ENCODE results near the gene GCN1. TPM values are rescaled to one million over a fixed set of nuclear protein-coding genes. Genes with fewer than 3 reads are reported as not detected.

Gene GCN1
- total RNA-seq, 1 experiment from 2014 or later, result 88.6 TPM

DNA sequence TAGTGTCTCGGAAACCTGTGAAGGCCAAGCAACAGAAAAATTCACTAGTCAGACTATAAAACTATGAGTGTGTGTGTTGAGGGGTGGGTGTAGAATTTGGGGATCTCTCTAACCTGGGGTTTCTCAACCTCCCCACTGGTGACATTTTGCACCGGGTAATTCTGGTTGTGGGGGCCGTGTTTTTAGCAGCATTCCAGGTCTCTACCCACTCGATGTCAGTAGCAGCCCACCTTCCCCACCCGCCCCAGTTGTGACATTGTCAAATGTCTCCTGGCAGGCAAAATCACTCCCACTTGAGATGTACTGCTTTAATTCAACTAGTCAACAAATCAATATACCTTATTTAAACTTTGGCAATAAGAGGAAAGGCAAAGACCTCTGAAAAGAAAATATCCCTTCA, 4.1 kb downstream of the GCN1 start:
- no peak for DNase-seq (ENCODE audit: extremely low read depth, low read depth)

DNA sequence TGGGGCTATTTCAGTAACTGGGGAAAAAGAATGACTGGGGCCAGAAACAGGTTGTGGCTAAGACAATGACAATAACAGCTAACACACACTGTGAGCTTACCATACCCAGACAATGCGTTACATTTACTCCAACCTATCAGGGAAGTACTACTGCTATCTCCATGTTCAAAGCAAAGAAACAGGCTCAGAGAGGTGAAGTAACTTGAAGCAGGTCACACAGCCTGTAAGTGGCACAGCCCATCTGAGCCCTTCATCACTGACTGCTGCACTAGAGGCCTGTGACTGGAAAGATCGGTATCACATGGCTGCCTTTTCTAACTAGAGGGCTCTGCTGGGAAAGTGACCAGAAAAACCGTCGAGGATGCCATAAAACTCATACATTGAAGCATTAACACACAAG, 7.9 kb downstream of the GCN1 start:
- no peak for DNase-seq (ENCODE audit: extremely low read depth, low read depth)

DNA sequence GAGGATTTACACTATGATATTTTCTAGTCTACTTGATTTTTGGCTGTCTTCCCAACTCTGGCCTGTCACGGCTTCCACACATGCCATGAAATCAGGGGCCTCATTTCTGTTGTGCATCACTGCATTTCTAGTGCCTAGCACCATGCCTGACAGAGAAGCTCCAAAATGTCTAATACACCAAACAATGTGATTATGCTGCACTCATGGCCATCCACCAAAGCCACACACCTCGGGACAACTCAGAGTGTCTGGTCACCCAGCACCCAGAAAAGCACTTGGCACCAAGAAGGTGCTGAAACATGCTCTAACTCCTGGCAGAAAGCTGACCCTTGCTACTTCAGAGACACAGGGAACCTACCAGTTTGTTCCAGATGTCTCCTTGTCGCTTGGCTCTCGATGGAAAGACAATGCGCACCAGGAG, 11.3 kb downstream of the GCN1 start:
- no peak for DNase-seq (ENCODE audit: extremely low read depth, low read depth)

DNA sequence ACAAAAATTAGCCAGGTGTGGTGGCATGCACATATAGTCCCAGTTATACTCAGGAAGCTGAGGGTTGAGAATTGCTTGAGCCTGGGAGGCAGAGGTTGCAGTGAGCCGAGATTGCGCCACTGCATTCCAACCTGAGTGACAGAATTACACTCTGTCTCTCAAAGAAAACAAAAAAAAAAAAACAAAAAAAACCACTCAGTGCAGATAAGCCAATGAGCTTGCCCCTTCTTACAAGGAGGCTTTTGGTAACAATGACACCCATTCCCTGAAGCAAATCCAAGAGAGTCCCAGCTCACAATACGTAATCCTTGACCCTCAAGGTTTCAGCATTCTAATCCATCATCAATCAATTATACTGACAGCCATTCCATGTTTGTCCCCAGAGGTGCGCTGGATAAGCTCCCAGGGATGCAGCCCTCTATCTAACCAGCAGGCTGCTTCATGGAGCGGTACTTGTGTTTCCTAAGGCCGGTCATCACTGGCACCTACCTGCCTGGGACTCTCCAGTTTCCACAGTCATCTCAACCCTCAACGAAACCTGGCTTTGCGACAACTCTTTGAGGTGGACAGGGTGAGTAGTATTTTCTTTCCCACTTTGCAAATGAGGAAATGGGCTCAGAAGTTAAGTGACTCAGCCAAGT, 12.4 kb downstream of the GCN1 start:
- no peak for DNase-seq (ENCODE audit: extremely low read depth, low read depth)

DNA sequence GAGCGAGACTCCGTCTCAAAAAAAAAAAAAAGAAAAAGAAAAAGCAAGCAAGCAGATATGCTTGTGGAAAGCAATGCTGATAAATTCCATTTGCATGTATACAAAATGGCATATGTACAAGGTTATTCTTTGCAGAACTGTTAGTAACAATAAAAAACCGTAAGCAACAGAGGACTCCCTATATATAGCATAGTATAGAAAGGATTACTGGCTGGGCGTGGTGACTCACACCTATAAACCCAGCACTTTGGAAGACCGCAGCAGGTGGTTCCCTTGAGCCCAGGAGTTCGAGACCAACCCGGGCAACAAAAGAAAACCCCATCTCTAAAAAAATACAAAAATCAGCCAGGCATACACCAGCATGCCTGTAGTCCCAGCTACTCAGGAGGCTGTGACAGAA, 13.5 kb downstream of the GCN1 start:
- no peak for DNase-seq (ENCODE audit: extremely low read depth, low read depth)

DNA sequence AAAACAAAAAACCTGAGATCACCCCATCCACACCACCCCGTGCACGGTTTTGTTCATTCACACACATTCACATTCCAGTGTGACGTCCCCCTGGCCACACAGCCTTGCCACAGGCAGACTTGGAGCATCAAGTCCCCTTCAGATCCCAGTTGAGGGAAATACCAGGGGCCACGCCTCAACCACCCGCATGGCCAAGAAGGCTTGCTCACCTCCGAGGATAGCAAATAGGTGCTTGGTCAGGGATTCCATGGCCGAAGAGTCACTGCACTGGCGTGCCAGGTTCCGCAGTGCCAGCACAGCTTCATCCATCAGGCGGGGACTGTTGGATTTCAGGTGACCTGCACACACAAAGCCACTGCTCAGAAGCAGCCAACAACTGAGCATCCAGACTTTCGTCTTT, 19.0 kb downstream of the GCN1 start:
- DNase-seq (ENCODE audit: extremely low read depth, low read depth), result no peak

DNA sequence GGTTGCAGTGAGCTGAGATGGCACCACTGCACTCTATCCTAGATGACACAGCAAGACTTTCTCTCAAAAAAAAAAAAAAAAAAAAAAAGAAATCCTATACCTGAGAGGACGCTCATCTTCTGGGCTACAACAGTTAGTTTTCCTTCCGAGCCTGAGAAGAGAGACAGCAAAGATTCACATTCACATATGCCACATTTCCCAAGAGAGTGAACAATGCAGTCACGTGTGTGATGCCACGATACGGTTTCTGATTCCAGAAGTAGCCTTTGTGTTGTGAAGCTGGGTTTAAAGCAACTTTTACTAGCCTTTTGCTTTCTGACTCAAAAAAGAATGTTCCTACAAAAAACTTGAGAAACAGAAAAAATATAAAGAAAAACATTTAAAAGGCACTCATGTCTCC, 19.5 kb downstream of the GCN1 start:
- DNase-seq (ENCODE audit: extremely low read depth, low read depth), result no peak

DNA sequence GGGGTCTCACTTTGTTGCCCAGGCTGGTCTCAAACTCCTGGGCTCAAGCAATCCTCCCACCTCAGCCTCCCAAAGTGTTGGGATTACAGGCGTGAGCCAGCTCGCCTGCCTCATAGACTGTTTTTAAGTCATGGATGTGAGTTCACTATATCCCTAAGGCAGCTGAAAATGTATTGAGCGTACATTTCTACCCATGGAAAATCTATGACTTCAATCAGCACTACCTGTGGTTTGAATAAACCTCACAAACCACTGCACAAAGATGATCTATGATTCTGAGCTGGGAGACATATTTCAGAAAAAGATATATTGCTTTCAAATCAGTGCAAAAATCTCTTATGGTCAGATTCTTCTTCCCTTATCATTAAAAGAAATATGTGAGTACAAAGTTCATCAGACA, 22.5 kb downstream of the GCN1 start:
- no peak for DNase-seq (ENCODE audit: extremely low read depth, low read depth)

DNA sequence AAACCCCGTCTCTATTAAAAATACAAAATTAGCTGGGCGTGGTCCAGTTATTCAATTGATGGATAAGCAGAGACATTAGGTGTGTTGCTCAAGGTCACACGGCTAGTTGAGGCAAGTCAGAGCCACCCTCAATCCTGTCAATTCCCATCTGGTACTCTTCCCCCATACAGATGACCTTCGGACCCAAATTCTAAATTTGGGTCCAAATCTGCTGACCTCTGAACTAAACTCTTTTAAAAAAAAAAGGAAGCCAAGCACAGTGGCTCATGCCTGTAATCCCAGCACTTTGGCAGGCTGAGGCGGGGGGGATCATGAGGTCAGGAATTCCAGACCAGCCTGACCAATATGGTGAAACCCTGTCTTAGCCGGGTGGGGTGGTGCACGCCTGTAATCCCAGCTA, 23.9 kb downstream of the GCN1 start:
- DNase-seq (ENCODE audit: extremely low read depth, low read depth), result no peak

DNA sequence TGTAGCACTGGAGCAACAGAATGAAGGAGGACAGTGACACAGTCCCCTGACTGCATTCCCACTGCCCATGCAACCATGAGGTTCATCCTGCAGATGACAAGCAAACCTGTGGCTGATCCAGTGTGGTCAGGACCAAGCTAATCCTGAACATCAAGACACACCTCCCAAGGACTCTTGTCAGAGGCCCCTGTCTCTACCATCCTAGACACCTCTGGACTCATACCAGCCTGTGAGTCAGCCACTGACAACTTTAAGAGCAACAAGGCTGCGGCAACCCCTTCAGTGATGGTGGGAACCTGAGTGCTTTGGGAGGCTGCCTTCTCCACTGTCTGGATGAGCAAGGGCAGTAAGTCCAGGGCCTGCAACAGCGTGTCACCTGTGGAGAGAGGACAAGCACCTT, 24.6 kb downstream of the GCN1 start:
- DNase-seq (ENCODE audit: extremely low read depth, low read depth), result no peak

DNA sequence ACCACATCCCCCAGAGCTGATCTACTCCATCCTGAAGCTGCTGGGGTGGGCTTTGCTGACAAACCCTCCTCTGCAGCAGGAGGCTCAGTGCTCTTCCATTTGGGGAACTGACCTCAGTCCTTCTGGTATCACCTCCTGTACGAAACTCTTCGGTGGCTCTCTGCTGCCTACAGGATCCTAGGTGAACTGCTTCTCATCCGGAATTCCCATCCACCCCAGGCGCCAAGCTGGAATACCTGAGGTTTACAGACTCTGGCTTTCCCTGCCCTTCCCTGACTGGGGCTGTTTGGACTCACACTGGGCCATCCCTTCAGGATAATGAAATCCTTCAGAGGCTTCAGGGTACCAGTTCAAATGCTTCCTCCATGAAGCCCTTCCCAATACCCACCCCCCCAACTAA, 26.2 kb downstream of the GCN1 start:
- DNase-seq (ENCODE audit: extremely low read depth, low read depth), result no peak

DNA sequence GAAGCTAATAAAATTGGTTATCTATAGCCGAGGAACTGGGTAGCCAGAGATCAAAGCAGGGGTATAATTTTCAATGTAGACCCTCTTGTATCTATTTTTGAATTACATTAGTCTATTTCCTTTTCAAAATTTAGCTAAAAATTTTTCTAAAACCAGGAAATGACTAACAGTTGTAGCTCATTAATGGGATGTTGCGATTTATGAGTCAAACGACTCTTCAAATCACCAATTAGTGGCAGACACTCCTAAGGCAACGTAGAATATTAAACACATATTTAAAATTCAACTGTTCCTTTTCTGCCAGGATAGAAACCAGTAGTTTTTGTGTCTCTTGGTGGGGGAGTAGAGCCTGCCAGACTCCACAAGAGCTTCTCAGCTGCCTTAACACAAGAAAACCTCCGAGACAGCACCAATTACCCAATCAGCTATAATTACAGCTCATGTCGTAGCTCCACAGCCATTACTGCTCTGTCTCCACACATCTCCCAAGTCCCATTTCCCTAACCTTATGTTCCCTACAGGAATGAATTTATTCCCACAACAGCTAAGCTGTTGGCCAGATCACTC, 26.9 kb downstream of the GCN1 start:
- DNase-seq (ENCODE audit: extremely low read depth, low read depth), result no peak

DNA sequence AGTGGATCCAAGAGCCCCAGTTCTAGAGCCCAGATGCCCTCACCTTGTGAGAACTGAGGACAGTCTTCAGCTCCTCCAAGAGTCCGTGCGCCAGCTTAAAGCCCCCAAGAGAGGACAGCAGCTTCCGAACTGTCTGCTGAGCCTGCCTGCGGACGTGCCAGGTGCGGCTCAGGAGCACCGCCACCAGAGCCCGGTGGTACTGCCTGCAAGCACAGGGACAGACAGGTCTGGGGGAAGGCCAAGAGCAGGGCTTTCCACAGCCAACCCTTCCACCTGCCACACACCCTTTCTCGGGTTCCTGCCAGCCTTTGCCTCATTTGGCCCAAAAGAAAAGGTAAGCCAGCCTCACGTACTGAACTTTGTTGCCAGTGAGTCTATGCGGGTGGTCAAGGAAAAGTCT, 30.2 kb downstream of the GCN1 start:
- DNase-seq (ENCODE audit: extremely low read depth, low read depth), result no peak

DNA sequence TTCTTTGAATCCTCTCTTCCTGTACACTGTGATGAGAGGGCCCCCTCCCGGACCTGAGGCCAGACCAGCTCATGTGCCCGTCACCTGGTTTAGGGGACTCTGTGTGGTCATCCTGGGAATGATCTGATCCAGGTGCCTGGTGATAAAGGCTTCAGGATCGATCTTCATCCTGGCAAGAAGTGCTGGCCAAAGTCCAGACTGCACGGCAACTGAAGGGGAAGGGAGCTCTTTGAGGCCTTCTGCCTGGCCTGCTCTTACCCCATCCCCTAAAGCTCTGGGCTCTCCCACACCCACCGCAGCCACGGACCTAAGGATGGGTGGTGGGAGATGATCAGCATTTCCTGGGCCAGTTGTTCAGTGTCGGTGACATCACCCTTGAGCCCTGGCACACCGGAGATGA, 31.8 kb downstream of the GCN1 start:
- no peak for DNase-seq (ENCODE audit: extremely low read depth, low read depth)

DNA sequence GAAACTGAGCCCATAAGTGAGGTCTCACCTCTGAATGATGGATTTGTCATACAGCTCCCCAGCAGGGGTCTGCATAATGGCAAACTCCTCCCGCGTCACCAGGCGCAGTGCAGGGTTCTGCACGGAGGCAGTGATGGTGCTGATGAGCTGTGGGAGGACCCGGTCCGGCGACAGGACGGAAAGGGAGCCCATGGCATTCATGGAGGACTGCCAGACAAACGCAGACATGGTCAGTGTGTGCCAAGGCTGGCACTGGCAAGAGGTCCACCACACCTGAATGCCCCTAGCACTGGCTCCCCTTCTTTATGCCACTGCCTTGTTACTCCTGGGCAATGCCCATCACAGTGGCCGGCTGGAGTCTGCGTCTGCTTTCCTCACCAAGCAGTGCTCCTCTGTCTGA, 32.7 kb downstream of the GCN1 start:
- no peak for DNase-seq (ENCODE audit: extremely low read depth, low read depth)

DNA sequence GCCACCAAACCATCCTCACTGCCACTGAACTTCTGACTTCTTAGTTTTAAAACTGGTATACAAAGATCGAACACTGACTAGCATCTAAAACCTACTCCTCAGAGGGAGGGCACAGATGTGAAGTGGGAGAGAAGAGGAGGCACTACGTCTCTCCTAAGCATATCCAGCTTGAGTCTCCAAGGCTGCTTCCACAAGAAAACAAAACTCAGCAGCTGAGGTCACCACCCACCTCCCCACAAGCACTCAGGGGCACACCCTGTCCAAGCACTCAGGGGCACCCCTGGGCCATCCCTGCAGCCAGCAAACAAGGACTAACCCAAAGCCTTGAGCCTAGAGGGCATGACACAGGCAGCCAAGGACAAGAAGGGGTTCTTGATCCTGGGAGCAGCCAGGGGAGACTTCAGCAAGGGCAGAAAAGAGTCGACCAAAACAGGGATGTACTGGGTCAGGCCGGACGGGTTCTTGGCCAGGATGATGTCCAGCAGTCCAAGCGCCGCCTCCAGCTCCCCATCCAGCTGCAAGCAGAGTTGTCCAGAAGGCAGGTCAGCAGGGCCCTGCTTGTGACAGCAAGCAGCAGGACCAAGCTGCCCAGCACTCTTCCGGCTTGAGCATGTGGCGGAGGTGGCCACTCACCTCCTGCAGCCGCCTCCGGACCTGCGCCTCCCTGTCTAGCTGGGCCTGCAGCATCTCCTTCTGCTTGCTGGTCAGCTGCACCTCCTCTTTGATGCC, 34.8 kb downstream of the GCN1 start:
- DNase-seq (ENCODE audit: extremely low read depth, low read depth), result no peak

DNA sequence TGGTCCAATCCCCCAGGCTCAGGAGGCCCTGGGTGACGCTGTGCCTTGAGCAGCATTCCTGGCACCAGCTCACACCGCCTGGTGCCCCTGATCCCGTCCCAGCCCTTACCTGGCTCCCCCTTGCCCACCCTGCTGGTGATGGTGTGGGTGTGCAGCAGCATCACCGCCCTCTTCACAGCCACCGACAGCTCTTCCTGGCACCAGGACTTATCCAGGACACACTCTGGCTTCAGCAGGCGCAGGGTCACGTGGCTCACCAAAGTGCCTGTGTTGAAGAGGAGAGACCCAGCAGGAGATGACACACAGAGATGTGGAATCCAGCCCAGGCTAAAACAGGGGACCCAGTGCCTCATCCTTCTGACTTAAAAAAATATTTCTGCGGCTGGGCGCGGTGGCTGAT, 36.2 kb downstream of the GCN1 start:
- DNase-seq (ENCODE audit: extremely low read depth, low read depth), result no peak

DNA sequence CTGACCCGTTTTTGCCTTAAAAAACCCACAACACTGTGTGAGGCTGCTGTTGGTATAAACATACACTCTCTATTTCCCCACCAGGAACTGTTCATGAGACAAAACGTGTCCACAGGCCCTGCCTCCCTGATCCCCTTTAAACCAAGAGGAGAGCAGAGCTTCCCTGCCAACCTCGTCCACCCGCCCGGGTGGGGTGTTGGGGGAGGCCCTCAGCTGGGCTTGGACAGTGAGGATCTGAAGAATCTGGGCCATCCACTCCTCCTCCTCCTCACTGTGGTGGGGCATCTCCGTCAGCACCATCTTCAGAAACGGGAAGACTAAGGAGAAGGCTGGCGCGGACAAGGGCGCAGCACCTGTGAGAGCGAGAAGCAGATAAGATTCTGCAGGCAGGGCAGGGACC, 36.8 kb downstream of the GCN1 start:
- DNase-seq (ENCODE audit: extremely low read depth, low read depth), result no peak

DNA sequence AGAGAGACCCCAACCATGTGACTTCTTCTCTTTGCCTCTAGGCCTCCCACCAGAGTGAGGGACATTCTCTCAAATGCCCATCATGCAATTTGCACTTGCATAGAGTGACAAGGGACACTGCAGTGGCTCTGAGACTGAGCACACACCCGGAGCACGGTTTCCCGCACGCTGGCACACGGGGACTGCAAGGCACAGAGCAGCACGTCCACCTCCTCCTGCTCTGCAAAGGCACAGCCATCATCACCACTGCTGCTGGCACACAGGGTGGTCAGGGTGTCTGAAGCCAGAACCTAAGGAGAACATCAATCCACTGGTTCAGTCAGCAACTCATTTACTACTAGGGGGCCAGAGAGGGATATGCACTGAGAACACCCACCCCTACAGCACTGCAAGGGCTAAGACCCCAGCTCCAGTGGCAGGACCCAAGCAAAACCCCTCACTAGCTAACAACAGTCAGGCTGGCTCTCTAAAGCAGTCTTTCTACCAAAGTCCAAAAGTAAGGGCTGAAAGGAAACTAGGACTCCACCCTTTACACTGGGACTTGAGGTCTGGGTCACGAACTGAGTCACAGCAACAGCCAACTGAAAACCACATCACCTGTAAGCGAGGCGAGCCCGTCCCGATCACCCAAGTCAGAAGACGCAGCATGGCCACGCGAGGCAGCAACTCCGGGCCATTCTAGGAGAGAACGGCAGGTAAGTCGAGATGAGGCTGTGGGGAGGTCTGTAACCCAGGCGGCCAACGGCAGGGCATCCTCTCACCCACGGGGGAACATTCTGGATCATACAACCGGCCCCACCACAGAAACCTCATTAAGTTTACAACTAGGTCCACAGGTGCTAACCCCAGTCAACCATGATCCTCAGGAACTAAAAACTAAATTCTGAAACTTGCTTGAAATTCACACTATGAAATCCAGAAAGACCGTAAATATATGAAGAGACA, 37.9 kb downstream of the GCN1 start:
- no peak for DNase-seq (ENCODE audit: extremely low read depth, low read depth)

DNA sequence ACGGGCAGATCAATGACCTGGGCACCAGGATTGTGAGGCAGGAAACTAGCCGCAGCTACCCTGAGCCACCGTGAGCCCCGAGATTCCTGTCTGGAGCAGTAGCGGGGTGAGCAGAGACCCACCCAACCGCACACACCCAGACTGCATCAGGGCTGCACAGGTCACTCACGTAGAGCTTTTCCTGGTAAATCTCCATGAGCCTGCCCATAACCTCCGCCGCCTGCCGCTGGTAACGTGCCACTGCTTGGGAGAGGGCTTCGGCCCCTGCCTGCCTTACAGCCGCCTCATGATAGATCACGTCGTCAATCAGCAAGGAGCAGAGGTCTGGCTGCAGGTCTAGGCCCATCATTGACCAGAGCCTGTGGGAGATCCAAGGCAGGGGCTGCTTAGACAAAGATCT, 39.4 kb downstream of the GCN1 start:
- DNase-seq (ENCODE audit: extremely low read depth, low read depth), result no peak

DNA sequence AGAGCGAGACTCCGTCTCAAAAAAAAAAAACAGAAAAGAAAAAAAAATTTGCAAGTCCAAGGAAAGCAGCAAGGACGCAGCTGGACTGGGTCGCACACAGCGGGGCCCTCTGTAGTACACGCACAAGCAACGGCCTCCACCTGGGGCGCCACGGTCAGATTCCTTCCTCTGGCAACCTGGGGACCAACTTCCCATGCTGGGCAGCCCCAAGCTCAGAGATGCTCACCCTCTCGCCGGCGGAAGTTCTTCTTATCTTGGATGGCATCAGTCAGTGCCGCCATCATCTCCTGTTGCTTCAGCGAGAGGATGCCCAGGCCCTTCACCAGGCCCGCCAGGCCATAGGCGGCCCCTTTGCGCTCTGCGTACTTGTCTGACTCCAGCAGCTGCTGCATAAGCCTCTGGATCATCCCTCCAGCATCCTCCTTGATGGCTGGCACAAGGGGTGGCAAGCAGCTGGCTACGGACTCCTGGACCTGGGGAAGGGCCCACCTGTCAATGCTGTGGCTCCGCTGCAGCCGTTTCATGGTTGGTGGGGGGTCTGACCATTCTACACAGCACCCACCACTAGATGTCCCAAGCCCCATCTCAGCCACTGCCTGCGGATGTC, 43.5 kb downstream of the GCN1 start:
- no peak for DNase-seq (ENCODE audit: extremely low read depth, low read depth)

Measured in NCI-H460 (cell line).